Measurements from ENCODE around the gene NUP153. TPM values are rescaled to one million over a fixed set of nuclear protein-coding genes. Genes with fewer than 3 reads are reported as not detected.

NUP153 gene
- total and polyA plus RNA-seq, 10 of the 15 experiments (the other 5 are each of a cell fraction or from before 2014, with no cell fraction given) = 13.9 to 77.7 (median 56.2) TPM

GRCh38 chr6:17706580-17707370, at the start of gene NUP153 (continued):
- TF ChIP-seq, protein P1, sequence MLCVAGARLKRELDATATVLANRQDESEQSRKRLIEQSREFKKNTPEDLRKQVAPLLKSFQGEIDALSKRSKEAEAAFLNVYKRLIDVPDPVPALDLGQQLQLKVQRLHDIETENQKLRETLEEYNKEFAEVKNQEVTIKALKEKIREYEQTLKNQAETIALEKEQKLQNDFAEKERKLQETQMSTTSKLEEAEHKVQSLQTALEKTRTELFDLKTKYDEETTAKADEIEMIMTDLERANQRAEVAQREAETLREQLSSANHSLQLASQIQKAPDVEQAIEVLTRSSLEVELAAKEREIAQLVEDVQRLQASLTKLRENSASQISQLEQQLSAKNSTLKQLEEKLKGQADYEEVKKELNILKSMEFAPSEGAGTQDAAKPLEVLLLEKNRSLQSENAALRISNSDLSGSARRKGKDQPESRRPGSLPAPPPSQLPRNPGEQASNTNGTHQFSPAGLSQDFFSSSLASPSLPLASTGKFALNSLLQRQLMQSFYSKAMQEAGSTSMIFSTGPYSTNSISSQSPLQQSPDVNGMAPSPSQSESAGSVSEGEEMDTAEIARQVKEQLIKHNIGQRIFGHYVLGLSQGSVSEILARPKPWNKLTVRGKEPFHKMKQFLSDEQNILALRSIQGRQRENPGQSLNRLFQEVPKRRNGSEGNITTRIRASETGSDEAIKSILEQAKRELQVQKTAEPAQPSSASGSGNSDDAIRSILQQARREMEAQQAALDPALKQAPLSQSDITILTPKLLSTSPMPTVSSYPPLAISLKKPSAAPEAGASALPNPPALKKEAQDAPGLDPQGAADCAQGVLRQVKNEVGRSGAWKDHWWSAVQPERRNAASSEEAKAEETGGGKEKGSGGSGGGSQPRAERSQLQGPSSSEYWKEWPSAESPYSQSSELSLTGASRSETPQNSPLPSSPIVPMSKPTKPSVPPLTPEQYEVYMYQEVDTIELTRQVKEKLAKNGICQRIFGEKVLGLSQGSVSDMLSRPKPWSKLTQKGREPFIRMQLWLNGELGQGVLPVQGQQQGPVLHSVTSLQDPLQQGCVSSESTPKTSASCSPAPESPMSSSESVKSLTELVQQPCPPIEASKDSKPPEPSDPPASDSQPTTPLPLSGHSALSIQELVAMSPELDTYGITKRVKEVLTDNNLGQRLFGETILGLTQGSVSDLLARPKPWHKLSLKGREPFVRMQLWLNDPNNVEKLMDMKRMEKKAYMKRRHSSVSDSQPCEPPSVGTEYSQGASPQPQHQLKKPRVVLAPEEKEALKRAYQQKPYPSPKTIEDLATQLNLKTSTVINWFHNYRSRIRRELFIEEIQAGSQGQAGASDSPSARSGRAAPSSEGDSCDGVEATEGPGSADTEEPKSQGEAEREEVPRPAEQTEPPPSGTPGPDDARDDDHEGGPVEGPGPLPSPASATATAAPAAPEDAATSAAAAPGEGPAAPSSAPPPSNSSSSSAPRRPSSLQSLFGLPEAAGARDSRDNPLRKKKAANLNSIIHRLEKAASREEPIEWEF (IDR thresholded peaks at IDR 0.05; ENCODE audit: insufficient replicate concordance, low read depth, low read length) = no peak
- no peak for TF ChIP-seq NFIC (IDR thresholded peaks at IDR 0.05; ENCODE audit: low read depth, low read length)
- peak; percentile 75; the same call in 1 of the 2 replicates for TF ChIP-seq SIN3A (IDR thresholded peaks at IDR 0.05; ENCODE audit: low read depth, low read length)
- no peak for TF ChIP-seq HDAC6 (IDR thresholded peaks at IDR 0.05; ENCODE audit: unreplicated experiment)
- TF ChIP-seq, protein P2, sequence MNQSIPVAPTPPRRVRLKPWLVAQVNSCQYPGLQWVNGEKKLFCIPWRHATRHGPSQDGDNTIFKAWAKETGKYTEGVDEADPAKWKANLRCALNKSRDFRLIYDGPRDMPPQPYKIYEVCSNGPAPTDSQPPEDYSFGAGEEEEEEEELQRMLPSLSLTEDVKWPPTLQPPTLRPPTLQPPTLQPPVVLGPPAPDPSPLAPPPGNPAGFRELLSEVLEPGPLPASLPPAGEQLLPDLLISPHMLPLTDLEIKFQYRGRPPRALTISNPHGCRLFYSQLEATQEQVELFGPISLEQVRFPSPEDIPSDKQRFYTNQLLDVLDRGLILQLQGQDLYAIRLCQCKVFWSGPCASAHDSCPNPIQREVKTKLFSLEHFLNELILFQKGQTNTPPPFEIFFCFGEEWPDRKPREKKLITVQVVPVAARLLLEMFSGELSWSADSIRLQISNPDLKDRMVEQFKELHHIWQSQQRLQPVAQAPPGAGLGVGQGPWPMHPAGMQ (IDR thresholded peaks at IDR 0.05; ENCODE audit: borderline replicate concordance) = no peak
- TF ChIP-seq HDGF (IDR thresholded peaks at IDR 0.05) = 0 out of 2 replicates have a peak, but pooled peaks have one; percentile 36
- TF ChIP-seq KLF5 (IDR thresholded peaks at IDR 0.05; ENCODE audit: partially characterized antibody) = peak; percentile 37
- TF ChIP-seq RFX5 (IDR thresholded peaks at IDR 0.05; ENCODE audit: low read depth, low read length) = peak; percentile 71; the same call in 1 of the 2 replicates
- peak; percentile 4 for TF ChIP-seq USF1 (IDR thresholded peaks at IDR 0.05; ENCODE audit: borderline replicate concordance, extremely low read length, insufficient read depth, low read depth, low read length)
- TF ChIP-seq BMI1 (IDR thresholded peaks at IDR 0.05; ENCODE audit: borderline replicate concordance) = no peak
- TF ChIP-seq NFXL1 (IDR thresholded peaks at IDR 0.05; ENCODE audit: borderline replicate concordance) = no peak
- no peak for TF ChIP-seq YBX1 (IDR thresholded peaks at IDR 0.05)
- TF ChIP-seq, protein P3, sequence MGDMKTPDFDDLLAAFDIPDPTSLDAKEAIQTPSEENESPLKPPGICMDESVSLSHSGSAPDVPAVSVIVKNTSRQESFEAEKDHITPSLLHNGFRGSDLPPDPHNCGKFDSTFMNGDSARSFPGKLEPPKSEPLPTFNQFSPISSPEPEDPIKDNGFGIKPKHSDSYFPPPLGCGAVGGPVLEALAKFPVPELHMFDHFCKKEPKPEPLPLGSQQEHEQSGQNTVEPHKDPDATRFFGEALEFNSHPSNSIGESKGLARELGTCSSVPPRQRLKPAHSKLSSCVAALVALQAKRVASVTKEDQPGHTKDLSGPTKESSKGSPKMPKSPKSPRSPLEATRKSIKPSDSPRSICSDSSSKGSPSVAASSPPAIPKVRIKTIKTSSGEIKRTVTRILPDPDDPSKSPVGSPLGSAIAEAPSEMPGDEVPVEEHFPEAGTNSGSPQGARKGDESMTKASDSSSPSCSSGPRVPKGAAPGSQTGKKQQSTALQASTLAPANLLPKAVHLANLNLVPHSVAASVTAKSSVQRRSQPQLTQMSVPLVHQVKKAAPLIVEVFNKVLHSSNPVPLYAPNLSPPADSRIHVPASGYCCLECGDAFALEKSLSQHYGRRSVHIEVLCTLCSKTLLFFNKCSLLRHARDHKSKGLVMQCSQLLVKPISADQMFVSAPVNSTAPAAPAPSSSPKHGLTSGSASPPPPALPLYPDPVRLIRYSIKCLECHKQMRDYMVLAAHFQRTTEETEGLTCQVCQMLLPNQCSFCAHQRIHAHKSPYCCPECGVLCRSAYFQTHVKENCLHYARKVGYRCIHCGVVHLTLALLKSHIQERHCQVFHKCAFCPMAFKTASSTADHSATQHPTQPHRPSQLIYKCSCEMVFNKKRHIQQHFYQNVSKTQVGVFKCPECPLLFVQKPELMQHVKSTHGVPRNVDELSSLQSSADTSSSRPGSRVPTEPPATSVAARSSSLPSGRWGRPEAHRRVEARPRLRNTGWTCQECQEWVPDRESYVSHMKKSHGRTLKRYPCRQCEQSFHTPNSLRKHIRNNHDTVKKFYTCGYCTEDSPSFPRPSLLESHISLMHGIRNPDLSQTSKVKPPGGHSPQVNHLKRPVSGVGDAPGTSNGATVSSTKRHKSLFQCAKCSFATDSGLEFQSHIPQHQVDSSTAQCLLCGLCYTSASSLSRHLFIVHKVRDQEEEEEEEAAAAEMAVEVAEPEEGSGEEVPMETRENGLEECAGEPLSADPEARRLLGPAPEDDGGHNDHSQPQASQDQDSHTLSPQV (IDR thresholded peaks at IDR 0.05) = no peak
- no peak for TF ChIP-seq NFYA (IDR thresholded peaks at IDR 0.05; ENCODE audit: borderline replicate concordance, low read depth, low read length)
- TF ChIP-seq RCOR1 (conservative IDR thresholded peaks at IDR 0.05; ENCODE audit: low read depth, low read length) = 0 out of 2 replicates have a peak, but pooled peaks have one; percentile 75
- TF ChIP-seq PAX8 (IDR thresholded peaks at IDR 0.05) = no peak

Measured in GM12878 (cell line).